Transverse colon (tissue), 4 donors: ENCODE data around the gene P3H2. TPM values are rescaled to one million over a fixed set of nuclear protein-coding genes. Genes with fewer than 3 reads are reported as not detected.

ENCODE experiments used
- DNase-seq: peaks from one replicate; pipeline ENCODE4 v3.0.0-alpha.2; 2019
- H3K27ac ChIP-seq, 4 donors: fragments of 200-600 bp; sonication (generic); 2 replicates each; pipeline ENCODE4 v1.5.1; 2016 to 2018; ENCODE audit warnings: inconsistent platforms in 4 of 4
- H3K27me3 ChIP-seq: fragments of 200-600 bp; sonication (generic); 2 replicates; pipeline ENCODE4 v1.5.1; 2017; ENCODE audit warnings: inconsistent platforms
- H3K36me3 ChIP-seq, 4 donors: fragments of 200-600 bp; sonication (generic); 2 replicates each; pipeline ENCODE4 v1.5.1; 2017 to 2019; ENCODE audit warnings: inconsistent platforms in 4 of 4
- H3K4me1 ChIP-seq, 4 donors: fragments of 200-600 bp; sonication (generic); 2 replicates each; pipeline ENCODE4 v1.5.1; 2017 to 2020; ENCODE audit warnings: inconsistent platforms in 4 of 4
- H3K4me3 ChIP-seq, 4 donors: fragments of 200-600 bp; sonication (generic); 1 replicate in 1 of 4; 2 replicates in 3 of 4; pipeline versions ENCODE4 v1.5.1 to v1.6.1; 2017 to 2019; ENCODE audit warnings: inconsistent platforms in 4 of 4
- H3K9me3 ChIP-seq, 2 donors: fragments of 200-600 bp; sonication (generic); 2 replicates each; pipeline ENCODE4 v1.5.1; 2017 to 2019; ENCODE audit warnings: inconsistent platforms in 2 of 2
- EP300 ChIP-seq: sonication (generic); formaldehyde crosslinking; IDR thresholded peaks from one replicate; pipeline ENCODE4 v1.6.1; 2017; ENCODE audit warnings: antibody characterized with exemption, low read depth
- POLR2A ChIP-seq: fragments of 450-650 bp; IDR thresholded peaks from one replicate; pipeline ENCODE4 v1.6.1; 2016; ENCODE audit warnings: antibody characterized with exemption, mild to moderate bottlenecking, moderate library complexity
- POLR2AphosphoS5 ChIP-seq, 3 donors: sonication (generic); formaldehyde crosslinking; IDR thresholded peaks; one replicate each; pipeline ENCODE4 v1.6.1; 2016; ENCODE audit warnings: antibody characterized with exemption in 3 of 3
- WGBS, 2 donors: methylation state at CpG; one replicate each; pipeline ENCODE4 v1.1.5; 2018; ENCODE audit warnings: low coverage in 1 of 2; 5-methylcytosine and 5-hydroxymethylcytosine counted together
- in situ Hi-C, 4 donors: fragments of 200-750 bp; cut with MboI; loops; one replicate each; pipeline versions ENCODE4 v1.15.0 to v1.15.1; 2017; ENCODE audit warnings: low sequenced_read_pairs in 3 of 4, low pct_ligation_motif_present in 1 of 4, low pct_unique_long_range_greater_than_20kb in 1 of 4
- intact Hi-C: fragments of 100-400 bp; cut with DNase I; formaldehyde crosslinking; loops from one replicate; pipeline ENCODE4 v1.15.1; 2023; ENCODE audit warnings: low total_unique reads
- total RNA-seq, 4 donors: library from RNA; depleted of rRNA; stranded (reverse); fragments of >200 nt; gene quantifications; one replicate each; pipeline ENCODE4 v1.1.0, GENCODE V29; 2016
- TF ChIP-seq, protein P1 (sequence below), 5 experiments: fragments of 200-600 bp in 3 of 5; fragments of 450-650 bp in 2 of 5; sonication (generic) in 3 of 5; IDR thresholded peaks; 1 replicate in 2 of 5; 2 replicates in 3 of 5; pipeline ENCODE4 v1.5.1; 2016 to 2017; ENCODE audit warnings: antibody characterized with exemption in 5 of 5, inconsistent platforms in 3 of 5, mild to moderate bottlenecking in 2 of 5, moderate library complexity in 1 of 5

P3H2 gene
- total RNA-seq, 4 donors from 2014 or later, result 26.6 to 153 (median 54.3) TPM

DNA sequence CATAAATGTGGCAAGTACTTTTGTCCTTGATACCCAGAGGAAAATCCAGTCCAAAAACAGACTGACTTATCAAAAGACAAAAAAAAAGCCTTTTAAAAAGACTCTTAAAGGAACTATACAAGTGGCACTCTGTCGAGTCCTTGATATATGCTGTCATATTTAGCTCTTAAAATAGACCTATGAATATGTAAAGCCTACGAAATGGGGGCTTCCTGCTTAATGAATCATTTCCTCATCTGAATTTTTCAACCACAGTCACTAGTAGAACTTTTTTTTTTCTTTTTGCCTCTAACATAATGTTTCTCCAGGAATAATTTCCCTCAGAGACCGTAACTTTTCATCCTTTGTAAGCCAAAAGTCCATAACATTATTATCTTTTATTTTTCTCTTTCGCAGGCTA is 95.8 kb downstream of the P3H2 start:
- H3K27ac ChIP-seq, result no peak overlapping the region
- in situ Hi-C loops, result no loop called here
- intact Hi-C loops, result no loop called here
- no peaks in the 10 kb centered on the region for H3K9me3 ChIP-seq
- H3K4me1 ChIP-seq, result no peaks in the 10 kb centered on the region
- TF ChIP-seq POLR2AphosphoS5 (IDR thresholded peaks at IDR 0.05), result no peak
- TF ChIP-seq POLR2A, result no peak
- TF ChIP-seq EP300, result no peak
- TF ChIP-seq, protein P1, sequence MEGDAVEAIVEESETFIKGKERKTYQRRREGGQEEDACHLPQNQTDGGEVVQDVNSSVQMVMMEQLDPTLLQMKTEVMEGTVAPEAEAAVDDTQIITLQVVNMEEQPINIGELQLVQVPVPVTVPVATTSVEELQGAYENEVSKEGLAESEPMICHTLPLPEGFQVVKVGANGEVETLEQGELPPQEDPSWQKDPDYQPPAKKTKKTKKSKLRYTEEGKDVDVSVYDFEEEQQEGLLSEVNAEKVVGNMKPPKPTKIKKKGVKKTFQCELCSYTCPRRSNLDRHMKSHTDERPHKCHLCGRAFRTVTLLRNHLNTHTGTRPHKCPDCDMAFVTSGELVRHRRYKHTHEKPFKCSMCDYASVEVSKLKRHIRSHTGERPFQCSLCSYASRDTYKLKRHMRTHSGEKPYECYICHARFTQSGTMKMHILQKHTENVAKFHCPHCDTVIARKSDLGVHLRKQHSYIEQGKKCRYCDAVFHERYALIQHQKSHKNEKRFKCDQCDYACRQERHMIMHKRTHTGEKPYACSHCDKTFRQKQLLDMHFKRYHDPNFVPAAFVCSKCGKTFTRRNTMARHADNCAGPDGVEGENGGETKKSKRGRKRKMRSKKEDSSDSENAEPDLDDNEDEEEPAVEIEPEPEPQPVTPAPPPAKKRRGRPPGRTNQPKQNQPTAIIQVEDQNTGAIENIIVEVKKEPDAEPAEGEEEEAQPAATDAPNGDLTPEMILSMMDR (IDR thresholded peaks at IDR 0.05), result no peak
- WGBS, 2 donors, result 57 to 63% methylated on average over 4 of the region's 4 CpGs
- no peak overlapping the region for H3K4me3 ChIP-seq
- no peaks in the 10 kb centered on the region for H3K36me3 ChIP-seq
- H3K27me3 ChIP-seq, result no peaks in the 10 kb centered on the region
- DNase-seq, result no peak

DNA sequence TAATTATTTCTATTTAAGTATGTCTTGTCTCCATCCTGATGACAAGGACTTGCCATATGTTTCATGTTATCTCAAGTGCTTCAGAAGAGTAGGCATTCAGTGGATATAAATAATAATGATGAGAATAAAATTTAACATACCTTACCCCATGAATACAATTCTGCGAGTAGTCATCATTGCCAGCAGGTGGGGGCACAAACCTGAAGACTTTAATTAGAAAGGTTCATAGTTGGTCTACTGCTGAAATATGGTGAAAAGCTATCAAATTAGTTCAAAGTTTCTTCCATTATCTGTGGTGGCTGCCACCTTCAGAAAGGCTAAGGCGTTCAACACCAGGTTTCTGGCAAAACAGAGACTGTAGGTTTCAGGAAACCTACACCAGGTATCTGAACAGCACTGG is 100.9 kb downstream of the P3H2 start:
- intact Hi-C loops, result no loop called here
- no peak overlapping the region for H3K4me3 ChIP-seq
- 42 to 76% methylated on average over 2 of the region's 2 CpGs for WGBS, 2 donors
- H3K27ac ChIP-seq, result no peak overlapping the region
- DNase-seq, result no peak
- in situ Hi-C loops, result no loop called here
- no peak for TF ChIP-seq EP300
- TF ChIP-seq POLR2AphosphoS5 (IDR thresholded peaks at IDR 0.05), result no peak
- TF ChIP-seq, protein P1 (IDR thresholded peaks at IDR 0.05), result no peak
- no peak for TF ChIP-seq POLR2A
- no peaks in the 10 kb centered on the region for H3K4me1 ChIP-seq
- no peaks in the 10 kb centered on the region for H3K9me3 ChIP-seq
- no peaks in the 10 kb centered on the region for H3K27me3 ChIP-seq
- no peaks in the 10 kb centered on the region for H3K36me3 ChIP-seq

DNA sequence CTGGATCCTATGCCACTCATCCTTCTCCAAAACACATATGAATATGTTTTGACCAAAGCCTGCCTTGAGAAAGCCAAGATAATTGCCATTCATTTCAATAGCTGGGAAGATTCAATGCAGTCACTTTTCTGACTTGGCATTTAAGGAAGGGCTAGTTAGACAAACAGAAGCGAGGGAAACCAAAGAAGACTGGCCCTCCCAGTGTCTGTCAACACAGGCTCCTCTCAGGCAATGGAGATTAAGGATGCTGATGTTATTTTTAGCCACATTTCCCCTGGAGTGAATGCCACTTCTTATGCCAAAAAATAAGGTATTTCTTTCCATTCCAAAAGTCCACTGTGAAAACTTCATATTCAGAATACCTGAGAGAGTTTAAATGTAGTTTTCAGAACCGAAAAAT is 101.7 kb downstream of the P3H2 start:
- TF ChIP-seq, protein P1 (IDR thresholded peaks at IDR 0.05), result no peak
- TF ChIP-seq EP300 (no peak), POLR2A (no peak), POLR2AphosphoS5 (IDR thresholded peaks at IDR 0.05) (no peak)
- WGBS, 2 donors, result 70 to 83% methylated on average over 1 to 2 of the region's 2 CpGs
- in situ Hi-C loops, result no loop called here
- H3K4me1 ChIP-seq, result no peaks in the 10 kb centered on the region
- no peaks in the 10 kb centered on the region for H3K36me3 ChIP-seq
- no peaks in the 10 kb centered on the region for H3K27me3 ChIP-seq
- intact Hi-C loops, result no loop called here
- H3K4me3 ChIP-seq, result no peak overlapping the region
- no peaks in the 10 kb centered on the region for H3K9me3 ChIP-seq
- no peak for DNase-seq
- H3K27ac ChIP-seq, result no peak overlapping the region

DNA sequence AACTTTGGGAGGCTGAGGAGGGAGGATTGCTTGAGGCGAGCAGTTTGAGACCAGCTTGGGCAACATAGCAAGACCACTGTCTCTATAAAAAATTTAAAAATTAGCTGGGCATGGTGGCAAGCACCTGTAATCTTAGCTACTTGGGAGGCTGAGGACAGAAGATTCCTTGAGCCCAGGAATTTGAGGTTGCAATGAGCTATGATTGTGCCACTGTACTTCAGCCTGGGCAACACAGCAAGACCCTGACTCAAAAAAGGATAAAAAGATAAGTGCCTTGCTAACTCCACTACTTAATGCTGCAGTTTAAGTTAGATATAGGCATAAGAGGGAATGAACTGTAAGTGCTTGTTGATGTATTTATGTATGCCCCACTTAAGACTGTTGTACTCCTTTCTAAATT is 102.2 kb downstream of the P3H2 start:
- intact Hi-C loops, result no loop called here

More for the DNA sequence above, 102.2 kb downstream of the P3H2 start:
- Histone ChIP-seq H3K36me3 (no peaks in the 10 kb centered on the region), H3K27me3 (no peaks in the 10 kb centered on the region), H3K4me1 (no peaks in the 10 kb centered on the region), H3K27ac (no peak overlapping the region), H3K4me3 (no peak overlapping the region), H3K9me3 (no peaks in the 10 kb centered on the region)
- in situ Hi-C loops, result no loop called here
- 83 to 91% methylated on average over 1 of the region's 1 CpG for WGBS, 2 donors
- DNase-seq, result no peak
- no peak for TF ChIP-seq POLR2A
- TF ChIP-seq POLR2AphosphoS5 (IDR thresholded peaks at IDR 0.05), result no peak
- no peak for TF ChIP-seq EP300
- TF ChIP-seq, protein P1 (IDR thresholded peaks at IDR 0.05), result no peak
